Osteocyte (in vitro differentiated cells): ENCODE results near the gene POLR3C. TPM values are rescaled to one million over a fixed set of nuclear protein-coding genes. Genes with fewer than 3 reads are reported as not detected.
A peak's percentile ranks its signal among the peaks of the same experiment; 100 is the strongest.

Experiments used
- DNase-seq: peaks from one replicate; pipeline ENCODE4 v3.0.0; 2021; ENCODE audit warnings: mixed read lengths; ENCODE audit not compliant: unreplicated experiment; ENCODE audit errors: extremely low spot score
- H3K27ac Mint-ChIP-seq: one replicate; pipeline ENCODE4 v1.8.0; 2021; ENCODE audit warnings: mild to moderate bottlenecking, mixed read lengths; ENCODE audit not compliant: unreplicated experiment
- H3K27me3 Mint-ChIP-seq: one replicate; pipeline ENCODE4 v1.8.0; 2021; ENCODE audit warnings: mixed read lengths; ENCODE audit not compliant: unreplicated experiment
- H3K36me3 Mint-ChIP-seq: one replicate; pipeline ENCODE4 v1.8.0; 2021; ENCODE audit warnings: mixed read lengths; ENCODE audit not compliant: unreplicated experiment
- H3K4me1 Mint-ChIP-seq: one replicate; pipeline ENCODE4 v1.8.0; 2021; ENCODE audit warnings: mixed read lengths; ENCODE audit not compliant: unreplicated experiment
- H3K4me3 Mint-ChIP-seq: one replicate; pipeline ENCODE4 v1.8.0; 2021; ENCODE audit warnings: mild to moderate bottlenecking, moderate library complexity, mixed read lengths; ENCODE audit not compliant: unreplicated experiment
- H3K9me3 Mint-ChIP-seq: one replicate; pipeline ENCODE4 v1.8.0; 2021; ENCODE audit warnings: mixed read lengths; ENCODE audit not compliant: unreplicated experiment
- CTCF ChIP-seq: fragments of 200-600 bp; sonication (generic); IDR thresholded peaks from 2 replicates; pipeline ENCODE4 v1.5.0; 2021; ENCODE audit warnings: antibody characterized with exemption, mild to moderate bottlenecking, moderate library complexity
- long read RNA-seq: library from polyadenylated mRNA; unstranded; transcript quantifications from one replicate; pipeline ENCODE4 v2.0.0, GENCODE V29; 2021
- total RNA-seq: library from RNA; stranded (reverse); gene quantifications from 2 replicates; pipeline ENCODE4 v1.2.1, GENCODE V29; 2021

POLR3C gene, protein sequence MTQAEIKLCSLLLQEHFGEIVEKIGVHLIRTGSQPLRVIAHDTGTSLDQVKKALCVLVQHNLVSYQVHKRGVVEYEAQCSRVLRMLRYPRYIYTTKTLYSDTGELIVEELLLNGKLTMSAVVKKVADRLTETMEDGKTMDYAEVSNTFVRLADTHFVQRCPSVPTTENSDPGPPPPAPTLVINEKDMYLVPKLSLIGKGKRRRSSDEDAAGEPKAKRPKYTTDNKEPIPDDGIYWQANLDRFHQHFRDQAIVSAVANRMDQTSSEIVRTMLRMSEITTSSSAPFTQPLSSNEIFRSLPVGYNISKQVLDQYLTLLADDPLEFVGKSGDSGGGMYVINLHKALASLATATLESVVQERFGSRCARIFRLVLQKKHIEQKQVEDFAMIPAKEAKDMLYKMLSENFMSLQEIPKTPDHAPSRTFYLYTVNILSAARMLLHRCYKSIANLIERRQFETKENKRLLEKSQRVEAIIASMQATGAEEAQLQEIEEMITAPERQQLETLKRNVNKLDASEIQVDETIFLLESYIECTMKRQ
- total RNA-seq = 33.4 and 37.0 TPM in 2 replicates
- long read RNA-seq, transcript POLR3C-201 (15 exons, 1,851 nt) = major isoform, 197 of 308 reads
- long read RNA-seq, partial matches to known transcripts = 42 of 308 reads
- long read RNA-seq, other reads (novel, unspliced or antisense) = 67 of 308 reads

GRCh38 chr1:145823565-145824498 is at the start of gene POLR3C, which contains the start of gene RNF115:
POLR3C (plus strand) TSS chr1:145824200; CDS start chr1:145825777, 1,577 bp downstream.
RNF115 (minus strand) TSS chr1:145824095; CDS start chr1:145823873, 222 bp downstream.
- peaks cover 27% of the 10 kb centered on the region for H3K36me3 Mint-ChIP-seq
- peak; percentile 95 for DNase-seq
- peak within 1 kb of the TSS; percentile 96 for H3K4me3 Mint-ChIP-seq
- H3K4me1 Mint-ChIP-seq = peaks cover 21% of the 10 kb centered on the region
- peak within 1 kb of the TSS; percentile 99 for H3K27ac Mint-ChIP-seq
- no peaks in the 10 kb centered on the region for H3K9me3 Mint-ChIP-seq
- TF ChIP-seq CTCF = no peak
- no peaks in the 10 kb centered on the region for H3K27me3 Mint-ChIP-seq

DNA sequence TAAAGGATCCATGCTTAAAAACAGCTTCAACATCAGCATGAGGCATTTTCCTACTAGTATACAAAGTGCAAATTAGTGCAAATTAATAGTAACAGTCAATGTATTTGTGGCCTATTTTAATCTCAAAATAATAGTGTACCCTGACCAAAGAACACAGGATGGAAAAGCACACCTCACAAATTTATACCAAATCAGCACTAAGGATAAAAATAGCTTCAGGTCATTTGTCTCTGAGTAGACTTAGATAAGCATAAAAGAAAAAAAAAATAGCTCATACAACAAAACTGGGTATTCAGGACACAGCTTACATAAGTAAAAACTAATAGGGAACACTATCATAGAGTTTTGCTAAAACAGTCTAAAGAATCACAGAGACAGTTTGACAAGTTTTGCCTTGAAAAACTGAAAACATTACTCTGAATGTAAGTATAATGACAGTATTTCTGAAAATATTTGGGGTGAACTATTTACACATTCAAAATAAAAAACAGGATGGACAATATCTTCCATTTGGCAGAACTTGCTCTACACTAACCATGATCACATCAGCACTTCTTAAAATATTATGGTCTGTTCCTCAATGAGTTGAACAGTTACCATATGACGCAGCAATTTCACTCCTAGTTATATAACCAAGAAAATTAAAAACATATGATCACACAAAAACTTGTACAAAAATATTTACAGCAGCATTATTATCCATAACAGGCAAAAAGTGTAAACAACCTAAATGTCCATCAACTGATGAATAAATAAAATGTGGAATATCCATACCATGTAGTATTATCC is 46.4 kb upstream of the POLR3C start:
- H3K27ac Mint-ChIP-seq = peak overlapping the region; percentile 2
- no peaks in the 10 kb centered on the region for H3K9me3 Mint-ChIP-seq
- no peaks in the 10 kb centered on the region for H3K27me3 Mint-ChIP-seq
- H3K4me1 Mint-ChIP-seq = peaks cover 16% of the 10 kb centered on the region
- no peak for DNase-seq
- peaks cover 21% of the 10 kb centered on the region for H3K36me3 Mint-ChIP-seq
- TF ChIP-seq CTCF = no peak
- no peak overlapping the region for H3K4me3 Mint-ChIP-seq

DNA sequence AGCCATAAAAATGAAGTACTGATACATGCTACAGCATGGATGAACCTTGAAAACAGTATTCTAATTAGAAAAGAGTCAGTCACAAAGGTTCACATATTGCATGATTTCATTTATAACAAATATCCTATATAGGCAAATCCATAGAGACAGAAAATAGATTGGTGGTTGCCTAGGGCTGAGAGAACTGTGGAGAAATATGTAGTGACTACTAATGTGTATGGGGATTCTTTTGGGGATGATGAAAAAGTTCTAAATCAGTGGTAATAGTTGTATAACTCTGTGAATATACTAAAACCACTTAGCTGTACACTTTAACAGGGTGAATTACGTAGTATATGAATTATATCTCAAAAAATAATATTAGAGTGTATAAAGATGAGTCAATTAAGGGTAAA is 45.9 kb upstream of the POLR3C start:
- DNase-seq = no peak
- H3K27me3 Mint-ChIP-seq = no peaks in the 10 kb centered on the region
- H3K27ac Mint-ChIP-seq = no peak overlapping the region
- H3K36me3 Mint-ChIP-seq = peaks cover 15% of the 10 kb centered on the region
- no peak for TF ChIP-seq CTCF
- no peak overlapping the region for H3K4me3 Mint-ChIP-seq
- H3K4me1 Mint-ChIP-seq = peaks cover 22% of the 10 kb centered on the region
- no peaks in the 10 kb centered on the region for H3K9me3 Mint-ChIP-seq

- Mint-ChIP-seq H3K4me1 (peaks cover 40% of the 10 kb centered on the region), H3K27ac (peak overlapping the region; percentile 80), H3K9me3 (no peaks in the 10 kb centered on the region), H3K36me3 (peaks cover 14% of the 10 kb centered on the region), H3K4me3 (no peak overlapping the region), H3K27me3 (no peaks in the 10 kb centered on the region)
- no peak for DNase-seq
- no peak for TF ChIP-seq CTCF
Measured at GRCh38 chr1:145782272-145783099, 41.5 kb upstream of the POLR3C start.
